GM04504 (cell line): ENCODE data around the gene ACMSD.

Experiments
- DNase-seq: peaks from one replicate; pipeline ENCODE4 v3.0.0-alpha.2; 2012; ENCODE audit warnings: low read depth

Gene ACMSD

GRCh38 chr2:134950886-134951285 lies 112.5 kb downstream of the ACMSD start:
- DNase-seq: no peak
